ENCODE measurements around the gene HTR7.

Gene HTR7

GRCh38 chr10:90800232-90800796, 57.5 kb downstream of the HTR7 start:
- DNase-seq, result no peak

DNA sequence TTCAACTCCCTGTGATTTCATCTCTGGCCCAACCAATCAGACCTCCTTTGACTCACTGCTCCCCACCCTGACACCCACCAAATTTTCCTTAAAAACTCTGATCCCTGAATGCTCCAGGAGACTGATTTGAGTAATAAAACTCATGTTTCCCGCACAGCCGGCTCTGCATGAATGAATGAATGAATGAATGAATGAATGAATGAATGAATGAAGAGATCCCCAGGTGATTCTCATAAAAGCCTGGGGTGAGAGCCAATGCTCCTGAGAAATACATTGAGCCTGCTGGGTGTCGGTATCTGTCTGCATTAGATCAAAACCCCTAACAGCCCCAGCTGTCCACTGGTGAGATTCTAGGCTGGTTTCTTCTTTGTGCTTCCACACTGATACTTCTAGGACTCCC, 58.7 kb downstream of the HTR7 start:
- DNase-seq, result no peak

- no peak for DNase-seq
These were observed 59.4 kb downstream of the HTR7 start for GRCh38 chr10:90798482-90798881.

GRCh38 chr10:90790422-90790821, 67.4 kb downstream of the HTR7 start:
- no peak for DNase-seq

GRCh38 chr10:90788968-90789367, 68.9 kb downstream of the HTR7 start:
- no peak for DNase-seq

DNA sequence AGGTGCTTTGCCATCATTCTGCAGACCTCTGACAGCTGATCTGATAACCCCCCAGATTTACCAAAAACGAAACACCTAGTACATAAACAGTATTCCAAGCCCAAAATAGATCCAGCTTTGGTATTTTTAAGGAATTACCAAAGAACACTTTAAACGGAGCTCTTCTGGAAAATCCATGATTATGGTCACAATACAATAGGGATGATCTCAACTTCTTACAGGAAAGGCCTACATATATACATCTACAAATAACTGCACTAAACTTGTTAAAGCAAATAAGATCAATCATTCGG, 69.7 kb downstream of the HTR7 start:
- DNase-seq, result no peak

DNA sequence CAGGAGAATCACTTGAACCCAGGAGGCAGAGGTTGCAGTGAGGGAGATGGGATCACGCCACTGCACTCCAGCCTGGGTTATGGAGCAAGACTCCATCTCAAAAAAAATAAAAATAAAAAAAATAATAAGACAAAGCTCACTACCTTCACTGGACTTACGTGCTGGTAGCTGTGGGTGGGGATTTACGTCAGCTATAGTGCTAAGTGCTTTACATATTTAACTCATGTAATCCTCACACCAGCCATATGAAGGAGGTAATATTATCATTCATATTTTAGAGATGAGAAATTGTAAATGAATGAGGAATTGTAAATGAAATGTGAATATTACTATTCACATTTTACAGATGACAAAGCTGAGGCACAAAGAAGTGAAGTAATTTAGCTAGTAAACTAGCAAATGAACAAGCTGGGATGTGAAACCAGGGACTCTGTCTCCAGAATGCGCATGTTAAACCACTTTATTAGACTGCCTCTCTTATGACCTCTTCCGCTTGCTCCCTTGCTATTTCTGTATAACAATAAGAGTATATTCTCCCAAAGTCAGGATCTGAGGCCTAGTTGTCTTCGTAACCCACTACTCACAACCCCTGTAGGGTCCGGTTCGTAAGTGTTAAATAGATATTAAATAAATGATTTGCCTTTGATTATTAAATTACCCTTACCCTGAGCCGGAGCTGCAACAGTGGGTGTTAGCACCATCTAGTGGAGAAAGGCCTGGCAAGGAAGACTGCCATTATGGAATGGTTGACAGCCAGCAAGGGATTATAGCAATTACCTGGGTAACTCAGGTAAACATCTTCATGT, 70.2 kb downstream of the HTR7 start:
- DNase-seq, result peak in 1 of 2 experiments; percentile 5

- no peak for DNase-seq
These were observed 72.1 kb downstream of the HTR7 start for GRCh38 chr10:90785782-90786181.

GRCh38 chr10:90784771-90785170, 73.1 kb downstream of the HTR7 start:
- DNase-seq, result no peak

DNA sequence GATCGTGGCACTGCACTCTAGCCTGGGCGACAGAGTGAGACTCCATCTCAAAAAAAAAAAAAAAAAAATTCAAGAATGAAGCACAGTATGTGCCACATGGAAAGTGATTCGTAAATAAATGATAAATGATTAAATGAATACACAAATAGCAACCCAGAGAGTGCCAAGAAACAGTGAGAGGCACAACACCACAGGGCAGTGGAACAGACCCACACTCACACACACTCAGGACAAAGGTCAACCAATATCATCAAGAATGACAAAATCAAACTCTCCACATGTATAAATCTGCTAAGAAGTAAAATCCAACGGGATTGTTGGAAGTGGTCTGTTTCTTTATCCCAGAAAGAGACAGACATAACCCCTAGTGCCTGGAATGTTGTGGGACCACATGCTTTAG, 77.4 kb downstream of the HTR7 start:
- DNase-seq, result no peak

DNA sequence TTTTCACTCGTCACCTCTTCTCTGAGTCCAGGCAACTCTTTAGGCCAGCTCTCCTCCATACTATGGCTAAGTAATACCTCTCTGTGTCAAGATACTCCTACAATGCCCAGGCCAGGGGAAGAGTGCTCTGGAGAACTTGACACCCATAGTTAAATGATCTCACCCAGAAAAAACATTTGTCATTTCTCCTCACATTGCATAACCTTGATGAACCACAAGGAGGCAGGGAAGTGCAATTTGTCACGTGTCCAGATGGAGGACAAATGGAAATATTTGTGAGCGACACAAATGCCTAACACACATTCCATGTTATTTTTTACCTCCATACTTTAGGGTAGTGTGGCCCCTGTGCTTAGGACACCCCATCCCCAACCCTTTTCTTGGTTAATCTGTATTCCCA, 78.3 kb downstream of the HTR7 start:
- DNase-seq, result no peak

GRCh38 chr10:90777621-90778020, 80.2 kb downstream of the HTR7 start:
- DNase-seq, result no peak

DNA sequence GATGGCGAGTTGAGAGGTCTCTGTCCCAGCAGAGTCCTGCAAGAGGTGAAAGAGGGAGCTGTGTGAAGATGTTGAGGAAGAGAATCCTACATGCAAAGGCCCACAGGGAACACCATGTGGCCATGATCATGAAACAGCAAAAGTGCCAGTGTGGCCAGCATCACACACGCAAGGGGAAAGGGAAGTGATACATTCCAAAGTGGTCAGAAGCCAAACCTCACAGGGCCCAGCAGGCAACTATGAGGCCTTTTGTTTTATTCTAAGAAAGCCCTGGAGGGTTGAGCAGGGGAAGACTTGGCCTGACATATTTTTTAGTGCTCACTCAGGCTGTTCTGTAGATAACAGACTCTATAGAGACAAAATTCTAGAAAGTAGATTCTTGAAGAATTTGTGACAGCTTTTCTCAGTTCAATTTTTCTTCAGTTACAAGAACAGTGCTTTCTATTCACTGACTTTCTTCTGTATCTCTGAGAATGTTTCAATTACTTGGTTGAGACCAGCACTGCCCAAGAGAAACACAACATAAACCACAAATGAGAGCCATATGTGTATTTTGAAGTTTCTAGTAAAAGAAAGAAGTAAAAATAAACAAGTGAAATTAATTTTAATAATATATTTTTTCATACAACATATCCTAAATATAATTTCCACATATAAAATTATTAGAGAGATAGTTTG, 82.3 kb downstream of the HTR7 start:
- DNase-seq, result no peak

DNA sequence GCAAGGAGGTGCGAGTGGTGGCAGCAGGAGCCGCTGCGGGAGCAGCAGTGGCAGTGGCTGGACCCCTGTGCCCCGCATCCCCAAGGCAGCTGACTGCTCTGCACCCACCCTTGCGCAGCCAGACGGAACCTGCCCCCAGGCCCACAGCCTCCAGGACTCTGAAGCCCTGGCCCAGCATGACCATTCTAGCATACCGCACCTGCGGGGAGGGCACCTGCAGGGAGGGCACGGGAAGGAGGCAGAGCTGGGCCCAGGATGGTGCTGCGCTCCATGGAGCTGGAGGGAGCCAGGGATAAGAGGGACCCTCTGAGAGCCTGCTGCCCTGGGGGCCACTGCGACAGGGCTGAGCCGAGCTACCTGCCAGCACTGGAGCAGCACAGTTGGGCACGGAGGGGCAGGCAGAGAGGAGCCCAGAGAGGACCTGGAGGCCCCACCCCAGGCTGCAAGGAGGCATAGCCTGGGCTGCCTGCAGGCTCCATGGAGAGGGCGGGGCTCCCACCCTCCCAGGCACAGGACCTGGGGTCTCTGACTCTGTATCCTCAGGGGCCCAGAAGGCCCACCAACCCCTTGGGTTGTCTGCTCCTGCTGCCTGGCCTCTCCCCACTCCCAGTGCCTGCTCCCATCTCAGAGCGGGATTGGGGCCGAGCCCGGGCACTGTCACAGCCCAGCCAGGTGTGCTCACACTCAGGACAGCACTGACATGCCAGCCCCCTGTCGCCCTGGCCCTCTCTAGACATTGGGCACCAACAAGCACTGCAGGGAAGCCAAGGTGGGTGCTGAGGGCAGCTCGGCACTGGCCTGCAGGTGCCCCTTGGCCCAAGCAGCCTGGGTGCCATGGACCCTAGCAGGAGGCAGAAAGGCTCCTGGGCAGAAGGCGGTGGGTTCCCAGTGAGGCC, 87.6 kb downstream of the HTR7 start:
- DNase-seq, result no peak

- peak in 1 of 2 experiments; percentile 12 for DNase-seq
These were observed 106.5 kb downstream of the HTR7 start for GRCh38 chr10:90751107-90751997.

DNA sequence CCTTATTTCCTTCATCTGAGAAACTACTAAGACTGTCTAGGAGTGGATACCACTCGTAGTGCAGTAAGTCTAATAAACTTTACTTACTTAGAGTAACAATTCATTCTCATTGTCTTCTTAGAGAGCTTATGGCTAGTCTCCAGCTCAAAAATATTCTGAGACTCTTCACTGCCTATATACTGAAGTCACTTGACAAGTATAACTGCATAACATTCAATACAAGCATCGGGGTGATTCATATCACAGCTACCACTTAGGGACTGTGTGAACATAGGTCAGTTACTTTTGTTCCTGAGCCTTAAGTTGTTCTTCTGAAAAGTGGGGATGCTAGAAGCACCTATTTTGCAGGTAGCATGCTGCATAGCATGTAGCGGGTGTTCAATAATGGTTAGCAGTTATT, 111.0 kb downstream of the HTR7 start:
- DNase-seq, result no peak

GRCh38 chr10:90745565-90745964, 112.3 kb downstream of the HTR7 start:
- no peak for DNase-seq

GRCh38 chr10:90743291-90743690, 114.5 kb downstream of the HTR7 start:
- no peak for DNase-seq

DNA sequence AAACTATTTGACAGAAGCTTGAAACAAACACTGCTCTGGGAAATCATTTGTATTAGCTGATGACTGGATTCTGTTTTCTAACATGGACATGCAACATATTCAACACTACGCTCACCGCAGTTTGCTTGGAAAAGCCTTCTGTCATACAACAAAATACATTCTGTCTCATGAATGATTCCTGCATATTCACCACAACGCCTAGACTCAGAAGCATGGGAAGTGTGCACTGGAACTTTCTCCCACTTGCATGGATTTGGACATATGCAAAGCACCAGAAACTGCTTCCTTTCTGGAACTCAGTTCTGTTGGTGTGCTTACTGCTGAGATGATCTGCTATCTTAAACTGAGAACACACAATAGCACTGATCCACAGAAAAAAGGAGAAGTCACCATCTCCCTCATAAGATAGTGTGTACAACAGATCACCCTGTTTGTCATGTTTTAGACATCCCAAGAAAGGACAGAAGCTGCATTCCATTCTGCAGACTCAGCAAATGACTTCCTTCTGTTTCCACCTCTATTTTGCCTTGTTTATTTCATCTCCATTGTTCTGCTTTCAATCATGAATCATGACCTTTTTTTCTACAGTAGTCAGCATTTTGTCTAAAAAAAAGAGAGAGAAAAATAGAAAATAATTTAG, 115.8 kb downstream of the HTR7 start:
- no peak for DNase-seq

DNA sequence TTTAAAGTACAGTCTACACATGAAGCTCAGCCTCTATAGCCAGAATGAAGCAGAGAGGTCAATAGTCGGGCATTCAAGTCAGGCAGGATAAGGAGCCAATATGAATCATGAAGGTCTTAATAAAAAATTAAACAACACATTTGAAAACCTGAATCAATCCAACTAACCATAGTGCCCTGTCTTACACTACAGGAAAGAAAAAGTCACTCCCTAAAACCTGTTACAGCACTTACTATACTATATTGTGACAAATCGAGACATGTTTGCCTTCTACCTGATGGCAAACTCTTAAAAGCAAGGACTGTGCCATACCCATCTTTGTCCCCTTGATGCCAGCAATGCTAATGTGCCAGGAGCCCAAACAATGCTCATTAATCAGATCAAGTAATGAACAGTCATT, 117.6 kb downstream of the HTR7 start:
- DNase-seq, result no peak

DNA sequence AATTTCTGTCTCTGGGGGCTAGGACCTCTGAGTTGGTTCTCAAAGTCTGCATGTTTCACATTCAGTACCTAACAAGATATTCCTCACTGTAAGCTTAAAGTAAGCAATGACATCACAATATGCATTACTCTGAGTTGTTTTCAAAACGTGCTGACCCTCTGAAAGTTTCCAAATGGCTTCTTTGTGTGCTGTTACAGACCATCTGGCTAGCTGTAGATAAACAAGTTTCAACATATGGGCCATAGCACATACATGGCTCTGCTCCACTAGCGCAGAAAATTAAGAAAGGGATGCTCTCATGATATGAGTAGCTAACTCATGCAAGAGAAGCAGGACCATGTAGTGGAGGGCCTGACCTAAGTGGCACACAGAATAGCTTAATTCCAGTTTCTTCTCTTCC, 119.0 kb downstream of the HTR7 start:
- no peak for DNase-seq

DNA sequence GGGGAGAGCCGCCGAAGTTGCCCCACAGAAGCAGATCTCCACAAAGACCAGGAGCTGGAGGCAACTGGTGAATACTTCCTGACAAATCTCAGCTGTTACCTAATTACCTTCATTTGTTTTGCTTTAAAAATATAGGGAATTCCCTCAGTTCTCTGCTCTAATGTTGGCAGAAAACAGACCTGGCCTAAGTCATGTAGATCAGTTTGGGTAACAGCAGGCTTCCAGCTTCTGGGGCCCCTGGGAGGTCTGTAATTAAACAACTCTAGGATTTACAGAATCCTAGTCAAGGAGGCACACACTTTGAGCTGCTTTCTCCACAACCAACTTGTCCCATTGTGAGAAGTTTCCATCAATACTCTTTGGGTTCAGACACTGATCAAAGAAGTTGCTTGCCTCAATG, 123.4 kb downstream of the HTR7 start:
- no peak for DNase-seq
